Spleen (tissue), 11 donors: ENCODE data around the gene BRD1. TPM values are rescaled to one million over a fixed set of nuclear protein-coding genes. Genes with fewer than 3 reads are reported as not detected.

Experiments used
- DNase-seq: peaks from one replicate; pipeline ENCODE4 v3.0.0-alpha.2; 2020
- H3K27ac ChIP-seq, 8 donors: fragments of 200-600 bp; sonication (generic) in 7 of 8; 1 replicate in 4 of 8; 2 replicates in 4 of 8; pipeline versions ENCODE4 v1.5.0 to v1.8.0; 2016 to 2021; ENCODE audit warnings: inconsistent platforms in 4 of 8, mild to moderate bottlenecking in 4 of 8, moderate library complexity in 1 of 8
- H3K27me3 ChIP-seq, 7 donors: fragments of 200-600 bp; sonication (generic) in 6 of 7; replicated peaks in 1 of 7; 1 replicate in 4 of 7; 2 replicates in 3 of 7; pipeline versions ENCODE4 v1.5.0 to v1.8.0; 2016 to 2021; ENCODE audit warnings: inconsistent platforms in 3 of 7, mild to moderate bottlenecking in 1 of 7
- H3K36me3 ChIP-seq, 6 donors: fragments of 200-600 bp; sonication (generic) in 5 of 6; 1 replicate in 4 of 6; 2 replicates in 2 of 6; pipeline versions ENCODE4 v1.5.0 to v1.8.0; 2016 to 2021; ENCODE audit warnings: inconsistent platforms in 2 of 6
- H3K4me1 ChIP-seq, 6 donors: fragments of 200-600 bp; sonication (generic) in 5 of 6; 1 replicate in 3 of 6; 2 replicates in 3 of 6; pipeline versions ENCODE4 v1.5.0 to v1.8.0; 2016 to 2021; ENCODE audit warnings: inconsistent platforms in 3 of 6
- H3K4me3 ChIP-seq, 8 donors: fragments of 200-600 bp; sonication (generic) in 7 of 8; 1 replicate in 4 of 8; 2 replicates in 4 of 8; pipeline versions ENCODE4 v1.5.0 to v1.8.0; 2016 to 2021; ENCODE audit warnings: inconsistent platforms in 4 of 8, mild to moderate bottlenecking in 4 of 8, moderate library complexity in 2 of 8
- H3K9me3 ChIP-seq, 8 donors: fragments of 200-600 bp; sonication (generic) in 7 of 8; 1 replicate in 4 of 8; 2 replicates in 4 of 8; pipeline versions ENCODE4 v1.5.0 to v1.8.0; 2016 to 2021; ENCODE audit warnings: inconsistent platforms in 4 of 8
- POLR2A ChIP-seq, 3 donors: fragments of 450-650 bp; IDR thresholded peaks; one replicate each; pipeline ENCODE4 v1.5.1; 2017; ENCODE audit warnings: antibody characterized with exemption in 3 of 3, mild to moderate bottlenecking in 1 of 3
- POLR2AphosphoS5 ChIP-seq, 3 donors: sonication (generic); formaldehyde crosslinking; IDR thresholded peaks; one replicate each; pipeline ENCODE4 v1.5.1; 2017; ENCODE audit warnings: antibody characterized with exemption in 3 of 3
- WGBS, 5 donors: extraction: QIAGEN DNeasy Blood & Tissue Kit in 3 of 5; methylation state at CpG; one replicate each; pipeline versions ENCODE4 v1.1.5 to v1.1.7; 2013 to 2018; 5-methylcytosine and 5-hydroxymethylcytosine counted together
- intact Hi-C: fragments of 100-400 bp; cut with DNase I; formaldehyde crosslinking; loops from one replicate; pipeline ENCODE4 v1.15.0; 2023; ENCODE audit warnings: low total_unique reads
- polyA plus RNA-seq, 3 donors: library from polyadenylated mRNA; stranded (reverse); fragments of 200-250 nt; gene quantifications; one replicate each; pipeline ENCODE4 v1.2.1, GENCODE V29; 2013
- total RNA-seq, 7 donors: library from RNA; depleted of rRNA in 3 of 7; stranded (reverse); fragments of >200 nt in 3 of 7; fragmentation: NEBNext Ultra II Directional in 4 of 7; extraction: Animal tissue kit (Norgen Biotek cat#: 25700) in 4 of 7; gene quantifications; one replicate each; pipeline versions ENCODE4 v1.1.0 to v1.2.1, GENCODE V29; 2016 to 2021
- TF ChIP-seq, protein P1 (sequence below), 11 experiments: fragments of 200-600 bp in 7 of 11; fragments of 450-650 bp in 4 of 11; sonication (generic) in 4 of 11; IDR thresholded peaks in 8 of 11; conservative IDR thresholded peaks in 3 of 11; 1 replicate in 7 of 11; 2 replicates in 4 of 11; pipeline versions ENCODE4 v1.4.0 to v1.8.0; 2016 to 2021; ENCODE audit warnings: antibody characterized with exemption in 11 of 11, inconsistent platforms in 4 of 11, mild to moderate bottlenecking in 1 of 11
- donor health status: healthy with polysubstance abuse.
- donor health status: DM: no; HTN: no; CAD: no; lungs with moderate emphysema.
- donor health status: DM: no; HTN: no; CAD: no.
- donor health status: Bipolar disorder and iron deficiency.
- donor health status: healthy.
- donor health status: DM: no; HTN: no; CAD: no.
- donor health status: DM: yes; HTN: yes; CAD: no.

Gene BRD1
- total and polyA plus RNA-seq, 10 donors = 14.2 to 59.6 (median 37.4) TPM

DNA sequence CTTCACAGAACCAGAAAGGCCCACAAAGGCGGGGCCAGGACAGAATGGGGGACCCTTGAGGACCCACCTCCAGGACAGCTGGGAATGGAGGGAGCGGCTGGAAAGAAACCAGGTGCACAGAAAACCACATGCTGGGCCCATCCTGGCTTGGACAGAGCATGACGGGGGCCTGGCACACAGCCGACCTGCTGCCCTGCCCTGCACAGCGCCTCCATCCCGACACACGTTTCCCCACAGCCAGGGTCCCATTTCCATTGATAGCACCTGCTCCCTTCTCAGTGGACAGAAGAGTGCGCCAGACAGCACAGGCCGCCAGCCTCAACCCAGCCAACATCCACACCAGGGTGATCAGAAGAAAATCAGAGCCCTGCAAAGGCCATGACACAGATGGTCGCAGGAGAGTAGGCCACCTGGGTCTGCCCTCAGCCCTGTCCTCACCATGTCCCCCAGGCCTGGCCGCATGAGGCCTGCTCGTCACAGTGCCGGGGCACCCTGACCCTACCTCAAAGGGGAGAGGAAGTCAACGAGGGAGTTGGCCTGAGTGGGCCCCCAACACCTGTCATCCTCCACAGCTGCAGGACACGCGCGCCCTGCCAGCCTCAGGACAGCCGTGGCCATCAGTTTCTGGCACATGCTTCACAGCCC, 28.1 kb downstream of the BRD1 start:
- peaks cover 0 to 97% (median 80%) of the 10 kb centered on the region in 6 donors for H3K36me3 ChIP-seq
- no peak for DNase-seq
- peaks cover 5 to 45% (median 31%) of the 10 kb centered on the region in 6 donors for H3K4me1 ChIP-seq
- WGBS, 5 donors = 87 to 92% (median 88%) methylated on average over 13 to 18 of the region's 18 CpGs
- peak in 1 of 3 donors; percentile 39 for TF ChIP-seq POLR2AphosphoS5 (IDR thresholded peaks at IDR 0.05)
- TF ChIP-seq POLR2A (IDR thresholded peaks at IDR 0.05) = no peak
- TF ChIP-seq, protein P1, sequence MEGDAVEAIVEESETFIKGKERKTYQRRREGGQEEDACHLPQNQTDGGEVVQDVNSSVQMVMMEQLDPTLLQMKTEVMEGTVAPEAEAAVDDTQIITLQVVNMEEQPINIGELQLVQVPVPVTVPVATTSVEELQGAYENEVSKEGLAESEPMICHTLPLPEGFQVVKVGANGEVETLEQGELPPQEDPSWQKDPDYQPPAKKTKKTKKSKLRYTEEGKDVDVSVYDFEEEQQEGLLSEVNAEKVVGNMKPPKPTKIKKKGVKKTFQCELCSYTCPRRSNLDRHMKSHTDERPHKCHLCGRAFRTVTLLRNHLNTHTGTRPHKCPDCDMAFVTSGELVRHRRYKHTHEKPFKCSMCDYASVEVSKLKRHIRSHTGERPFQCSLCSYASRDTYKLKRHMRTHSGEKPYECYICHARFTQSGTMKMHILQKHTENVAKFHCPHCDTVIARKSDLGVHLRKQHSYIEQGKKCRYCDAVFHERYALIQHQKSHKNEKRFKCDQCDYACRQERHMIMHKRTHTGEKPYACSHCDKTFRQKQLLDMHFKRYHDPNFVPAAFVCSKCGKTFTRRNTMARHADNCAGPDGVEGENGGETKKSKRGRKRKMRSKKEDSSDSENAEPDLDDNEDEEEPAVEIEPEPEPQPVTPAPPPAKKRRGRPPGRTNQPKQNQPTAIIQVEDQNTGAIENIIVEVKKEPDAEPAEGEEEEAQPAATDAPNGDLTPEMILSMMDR (IDR thresholded peaks at IDR 0.05 in 8 of 11, conservative IDR thresholded peaks at IDR 0.05 in 3 of 11) = no peak
- no peaks in the 10 kb centered on the region for H3K9me3 ChIP-seq
- no peak overlapping the region for H3K4me3 ChIP-seq
- intact Hi-C loops = no loop called here
- H3K27me3 ChIP-seq = no peaks in the 10 kb centered on the region
- H3K27ac ChIP-seq = no peak overlapping the region

GRCh38 chr22:49798486-49799151, 29.1 kb downstream of the BRD1 start:
- no peak overlapping the region for H3K4me3 ChIP-seq
- no peaks in the 10 kb centered on the region for H3K9me3 ChIP-seq
- H3K27ac ChIP-seq = no peak overlapping the region
- no peaks in the 10 kb centered on the region for H3K27me3 ChIP-seq
- 92 to 96% (median 96%) methylated on average over 26 to 37 of the region's 37 CpGs for WGBS, 5 donors
- intact Hi-C loops = no loop called here
- TF ChIP-seq POLR2AphosphoS5 (IDR thresholded peaks at IDR 0.05) = peak in 1 of 3 donors; percentile 47
- TF ChIP-seq, protein P1 (IDR thresholded peaks at IDR 0.05 in 8 of 11, conservative IDR thresholded peaks at IDR 0.05 in 3 of 11) = no peak
- DNase-seq = no peak
- peaks cover 5 to 36% (median 27%) of the 10 kb centered on the region in 6 donors for H3K4me1 ChIP-seq
- peaks cover 4 to 97% (median 82%) of the 10 kb centered on the region in 6 donors for H3K36me3 ChIP-seq

- no peak overlapping the region for H3K27ac ChIP-seq
- 92 to 96% (median 95%) methylated on average over 22 of the region's 22 CpGs for WGBS, 5 donors
- intact Hi-C loops = no loop called here
- no peak for DNase-seq
- H3K4me1 ChIP-seq = peaks cover 5 to 29% (median 22%) of the 10 kb centered on the region in 6 donors
- H3K27me3 ChIP-seq = no peaks in the 10 kb centered on the region
- TF ChIP-seq, protein P1 (IDR thresholded peaks at IDR 0.05 in 8 of 11, conservative IDR thresholded peaks at IDR 0.05 in 3 of 11) = no peak
- TF ChIP-seq POLR2A (IDR thresholded peaks at IDR 0.05) (no peak), POLR2AphosphoS5 (IDR thresholded peaks at IDR 0.05) (peak in 2 of 3 donors; percentile 5 to 29)
- H3K9me3 ChIP-seq = no peaks in the 10 kb centered on the region
- H3K36me3 ChIP-seq = peaks cover 4 to 97% (median 82%) of the 10 kb centered on the region in 6 donors
- no peak overlapping the region for H3K4me3 ChIP-seq
Observed at GRCh38 chr22:49797706-49798105, 30.0 kb downstream of the BRD1 start.

GRCh38 chr22:49796596-49797270, 30.9 kb downstream of the BRD1 start:
- intact Hi-C loops = no loop called here
- Histone ChIP-seq H3K9me3 (no peaks in the 10 kb centered on the region), H3K4me1 (peaks cover 5 to 26% (median 21%) of the 10 kb centered on the region in 6 donors), H3K36me3 (peaks cover 4 to 100% (median 87%) of the 10 kb centered on the region in 6 donors), H3K27ac (no peak overlapping the region), H3K27me3 (no peaks in the 10 kb centered on the region), H3K4me3 (no peak overlapping the region)
- DNase-seq = no peak
- 95 to 98% (median 97%) methylated on average over 25 of the region's 25 CpGs for WGBS, 5 donors
- TF ChIP-seq POLR2AphosphoS5 (IDR thresholded peaks at IDR 0.05) (peak in 1 of 3 donors; percentile 16), POLR2A (IDR thresholded peaks at IDR 0.05) (no peak)
- TF ChIP-seq, protein P1 (IDR thresholded peaks at IDR 0.05 in 8 of 11, conservative IDR thresholded peaks at IDR 0.05 in 3 of 11) = no peak
